ENCODE measurements around the gene ARMC7.

GRCh38 chr17:75087182-75087557 lies 22.6 kb upstream of the ARMC7 start:
- TF ChIP-seq POLR2A (IDR thresholded peaks at IDR 0.05; ENCODE audit: low read depth, low read length) (no peak), SPI1 (IDR thresholded peaks at IDR 0.05; ENCODE audit: low read depth, low read length) (no peak), TAF1 (IDR thresholded peaks at IDR 0.05; ENCODE audit: low read depth, low read length) (no peak), POLR2AphosphoS5 (IDR thresholded peaks at IDR 0.05; ENCODE audit: low read depth, low read length) (no peak), PAX5 (IDR thresholded peaks at IDR 0.05; ENCODE audit: insufficient read depth, low read length, severe bottlenecking) (no peak), POU2F2 (IDR thresholded peaks at IDR 0.05; ENCODE audit: low read depth, low read length) (no peak)
